Activated naive CD8-positive, alpha-beta T cell treated with anti-CD3 and anti-CD28 coated beads for 36 hours (primary cell): ENCODE results near the gene PSMB5. TPM values are rescaled to one million over a fixed set of nuclear protein-coding genes. Genes with fewer than 3 reads are reported as not detected.

ENCODE experiments used
- DNase-seq: peaks from one replicate; pipeline ENCODE4 v3.0.0; 2021
- H3K27ac Mint-ChIP-seq: one replicate; pipeline ENCODE4 v1.8.0; 2022; ENCODE audit warnings: mild to moderate bottlenecking, moderate library complexity, mixed read lengths
- H3K27me3 Mint-ChIP-seq: one replicate; pipeline ENCODE4 v1.8.0; 2022; ENCODE audit warnings: mild to moderate bottlenecking, mixed read lengths
- H3K36me3 Mint-ChIP-seq: one replicate; pipeline ENCODE4 v1.8.0; 2021; ENCODE audit warnings: mild to moderate bottlenecking, mixed read lengths
- H3K4me1 Mint-ChIP-seq: one replicate; pipeline ENCODE4 v1.8.0; 2021; ENCODE audit warnings: mixed read lengths
- H3K4me3 Mint-ChIP-seq: one replicate; pipeline ENCODE4 v1.8.0; 2022; ENCODE audit warnings: mild to moderate bottlenecking, moderate library complexity, mixed read lengths
- H3K9me3 Mint-ChIP-seq: one replicate; pipeline ENCODE4 v1.8.0; 2022; ENCODE audit warnings: mixed read lengths
- total RNA-seq, 2 experiments: library from RNA; stranded (reverse); gene quantifications; one replicate each; pipeline ENCODE4 v1.2.3, GENCODE V29; 2021

The PSMB5 gene
- total RNA-seq, 2 experiments from 2014 or later = 162 to 164 TPM

- Mint-ChIP-seq H3K9me3 (no peaks in the 10 kb centered on the region), H3K4me1 (peaks cover 17% of the 10 kb centered on the region), H3K36me3 (no peaks in the 10 kb centered on the region), H3K27ac (no peak overlapping the region), H3K4me3 (no peak overlapping the region), H3K27me3 (peaks cover 10% of the 10 kb centered on the region)
- DNase-seq = no peak
Observed at GRCh38 chr14:23053426-23053825, 18.7 kb upstream of the PSMB5 start.

- Mint-ChIP-seq H3K4me3 (no peak overlapping the region), H3K27me3 (peaks cover 10% of the 10 kb centered on the region), H3K4me1 (peaks cover 13% of the 10 kb centered on the region), H3K9me3 (no peaks in the 10 kb centered on the region), H3K27ac (no peak overlapping the region), H3K36me3 (no peaks in the 10 kb centered on the region)
- no peak for DNase-seq
Observed at GRCh38 chr14:23052671-23053070, 18.0 kb upstream of the PSMB5 start.

GRCh38 chr14:23052182-23052623 is 17.5 kb upstream of the PSMB5 start:
- Mint-ChIP-seq H3K27ac (no peak overlapping the region), H3K4me1 (peaks cover 13% of the 10 kb centered on the region), H3K4me3 (no peak overlapping the region), H3K9me3 (no peaks in the 10 kb centered on the region), H3K36me3 (no peaks in the 10 kb centered on the region), H3K27me3 (peaks cover 14% of the 10 kb centered on the region)
- no peak for DNase-seq

- Mint-ChIP-seq H3K4me1 (peaks cover 7% of the 10 kb centered on the region), H3K36me3 (no peaks in the 10 kb centered on the region), H3K27me3 (peaks cover 8% of the 10 kb centered on the region), H3K4me3 (no peak overlapping the region), H3K9me3 (no peaks in the 10 kb centered on the region), H3K27ac (no peak overlapping the region)
- DNase-seq = no peak
Observed at GRCh38 chr14:23051141-23052057, 16.7 kb upstream of the PSMB5 start.

- H3K36me3 Mint-ChIP-seq = no peaks in the 10 kb centered on the region
- H3K27me3 Mint-ChIP-seq = peaks cover 4% of the 10 kb centered on the region
- peaks cover 3% of the 10 kb centered on the region for H3K4me1 Mint-ChIP-seq
- no peak overlapping the region for H3K4me3 Mint-ChIP-seq
- H3K27ac Mint-ChIP-seq = no peak overlapping the region
- no peak for DNase-seq
- no peaks in the 10 kb centered on the region for H3K9me3 Mint-ChIP-seq
Observed at GRCh38 chr14:23049011-23049410, 14.3 kb upstream of the PSMB5 start.

GRCh38 chr14:23047751-23048693 is 13.3 kb upstream of the PSMB5 start:
- no peaks in the 10 kb centered on the region for H3K9me3 Mint-ChIP-seq
- H3K27ac Mint-ChIP-seq = no peak overlapping the region
- no peak overlapping the region for H3K4me3 Mint-ChIP-seq
- H3K27me3 Mint-ChIP-seq = peaks cover 4% of the 10 kb centered on the region
- DNase-seq = no peak
- no peaks in the 10 kb centered on the region for H3K36me3 Mint-ChIP-seq
- peaks cover 3% of the 10 kb centered on the region for H3K4me1 Mint-ChIP-seq

- Mint-ChIP-seq H3K27ac (no peak overlapping the region), H3K36me3 (no peaks in the 10 kb centered on the region), H3K27me3 (peaks cover 4% of the 10 kb centered on the region), H3K9me3 (no peaks in the 10 kb centered on the region), H3K4me1 (peaks cover 3% of the 10 kb centered on the region), H3K4me3 (no peak overlapping the region)
- DNase-seq = no peak
Observed at GRCh38 chr14:23047034-23047634, 12.4 kb upstream of the PSMB5 start.

GRCh38 chr14:23045419-23046357 is 11.0 kb upstream of the PSMB5 start:
- Mint-ChIP-seq H3K9me3 (no peaks in the 10 kb centered on the region), H3K27ac (no peak overlapping the region), H3K36me3 (no peaks in the 10 kb centered on the region), H3K4me1 (peaks cover 3% of the 10 kb centered on the region), H3K4me3 (no peak overlapping the region), H3K27me3 (peaks cover 4% of the 10 kb centered on the region)
- no peak for DNase-seq

- no peak overlapping the region for H3K27ac Mint-ChIP-seq
- no peaks in the 10 kb centered on the region for H3K9me3 Mint-ChIP-seq
- H3K4me1 Mint-ChIP-seq = peaks cover 3% of the 10 kb centered on the region
- no peak for DNase-seq
- H3K27me3 Mint-ChIP-seq = peaks cover 4% of the 10 kb centered on the region
- H3K36me3 Mint-ChIP-seq = no peaks in the 10 kb centered on the region
- no peak overlapping the region for H3K4me3 Mint-ChIP-seq
Observed at GRCh38 chr14:23044840-23045239, 10.1 kb upstream of the PSMB5 start.

- Mint-ChIP-seq H3K27ac (no peak overlapping the region), H3K4me1 (peaks cover 3% of the 10 kb centered on the region)
Observed at GRCh38 chr14:23043754-23044153, 9.1 kb upstream of the PSMB5 start.

GRCh38 chr14:23043145-23043544 is 8.4 kb upstream of the PSMB5 start:
- no peak overlapping the region for H3K27ac Mint-ChIP-seq
- H3K36me3 Mint-ChIP-seq = no peaks in the 10 kb centered on the region
- no peaks in the 10 kb centered on the region for H3K9me3 Mint-ChIP-seq
- peaks cover 4% of the 10 kb centered on the region for H3K27me3 Mint-ChIP-seq
- H3K4me1 Mint-ChIP-seq = peaks cover 3% of the 10 kb centered on the region
- DNase-seq = no peak
- H3K4me3 Mint-ChIP-seq = no peak overlapping the region

More at GRCh38 chr14:23043754-23044153, 9.1 kb upstream of the PSMB5 start:
- H3K27me3 Mint-ChIP-seq = peaks cover 4% of the 10 kb centered on the region
- H3K36me3 Mint-ChIP-seq = no peaks in the 10 kb centered on the region
- no peak overlapping the region for H3K4me3 Mint-ChIP-seq
- DNase-seq = no peak
- no peaks in the 10 kb centered on the region for H3K9me3 Mint-ChIP-seq

- Mint-ChIP-seq H3K4me3 (no peak within 1 kb of the TSS), H3K36me3 (no peaks in the 10 kb centered on the region), H3K27me3 (peaks cover 1% of the 10 kb centered on the region), H3K9me3 (no peaks in the 10 kb centered on the region), H3K27ac (no peak within 1 kb of the TSS), H3K4me1 (peaks cover 3% of the 10 kb centered on the region)
- no peak for DNase-seq
Observed at GRCh38 chr14:23042162-23042965, 7.7 kb upstream of the PSMB5 start, which contains the start of gene PSMB11. TSS of gene PSMB11 (plus strand) at chr14:23042212. CDS start at chr14:23042226, 14 bp downstream.

GRCh38 chr14:23041729-23042128 is 7.0 kb upstream of the PSMB5 start:
- Mint-ChIP-seq H3K4me1 (peaks cover 3% of the 10 kb centered on the region), H3K9me3 (no peaks in the 10 kb centered on the region), H3K4me3 (no peak overlapping the region)

More at GRCh38 chr14:23041729-23042128, 7.0 kb upstream of the PSMB5 start:
- no peak for DNase-seq
- no peaks in the 10 kb centered on the region for H3K36me3 Mint-ChIP-seq
- no peak overlapping the region for H3K27ac Mint-ChIP-seq
- H3K27me3 Mint-ChIP-seq = no peaks in the 10 kb centered on the region
